GM19452 (cell line): ENCODE results near the gene MKLN1.
"Not testable (repeated sequence)": the region's sequence is repeated elsewhere in the genome, so short reads cannot be mapped to it uniquely, and the experiment has no call there.

Source experiments
- ATAC-seq: cut with Tn5 transposase; IDR thresholded peaks from one replicate; pipeline ENCODE4 v1.9.1; 2021; ENCODE audit not compliant: unreplicated experiment

The MKLN1 gene

GRCh38 chr7:131513245-131514061 is 185.8 kb downstream of the MKLN1 start:
- ATAC-seq, result peak; percentile 97

- ATAC-seq, result not testable (repeated sequence)
Observed at GRCh38 chr7:131515471-131515870, 187.8 kb downstream of the MKLN1 start.

GRCh38 chr7:131517218-131517923 is 189.7 kb downstream of the MKLN1 start:
- ATAC-seq, result no peak

- no peak for ATAC-seq
Observed at GRCh38 chr7:131518626-131519025, 190.9 kb downstream of the MKLN1 start.

- ATAC-seq, result no peak
Observed at GRCh38 chr7:131521651-131522163, 194.0 kb downstream of the MKLN1 start.

GRCh38 chr7:131522325-131522930 is 194.8 kb downstream of the MKLN1 start:
- ATAC-seq, result no peak

- ATAC-seq, result no peak
Observed at GRCh38 chr7:131524115-131524514, 196.4 kb downstream of the MKLN1 start.

- ATAC-seq, result no peak
Observed at GRCh38 chr7:131524703-131525102, 197.0 kb downstream of the MKLN1 start.

- no peak for ATAC-seq
Observed at GRCh38 chr7:131525820-131526219, 198.1 kb downstream of the MKLN1 start.

GRCh38 chr7:131527456-131527855 is 199.8 kb downstream of the MKLN1 start:
- peak; percentile 64 for ATAC-seq

- no peak for ATAC-seq
Observed at GRCh38 chr7:131529179-131529578, 201.5 kb downstream of the MKLN1 start.

- no peak for ATAC-seq
Observed at GRCh38 chr7:131529617-131530016, 201.9 kb downstream of the MKLN1 start.

- ATAC-seq, result no peak
Observed at GRCh38 chr7:131530137-131530536, 202.5 kb downstream of the MKLN1 start.

GRCh38 chr7:131532570-131533091 is 205.0 kb downstream of the MKLN1 start:
- no peak for ATAC-seq

GRCh38 chr7:131533151-131533559 is 205.5 kb downstream of the MKLN1 start:
- ATAC-seq, result no peak

GRCh38 chr7:131533566-131534561 is 206.2 kb downstream of the MKLN1 start:
- ATAC-seq, result no peak

GRCh38 chr7:131536361-131536849 is 208.7 kb downstream of the MKLN1 start:
- no peak for ATAC-seq

- no peak for ATAC-seq
Observed at GRCh38 chr7:131537571-131537978, 209.9 kb downstream of the MKLN1 start.

GRCh38 chr7:131538071-131538812 is 210.6 kb downstream of the MKLN1 start:
- ATAC-seq, result no peak
